ENCODE measurements around the gene RBMY1A1. TPM values are rescaled to one million over a fixed set of nuclear protein-coding genes. Genes with fewer than 3 reads are reported as not detected.
"Not testable (repeated sequence)": the region's sequence is repeated elsewhere in the genome, so short reads cannot be mapped to it uniquely, and the experiment has no call there.

Gene RBMY1A1
- total RNA-seq, result not detected

DNA sequence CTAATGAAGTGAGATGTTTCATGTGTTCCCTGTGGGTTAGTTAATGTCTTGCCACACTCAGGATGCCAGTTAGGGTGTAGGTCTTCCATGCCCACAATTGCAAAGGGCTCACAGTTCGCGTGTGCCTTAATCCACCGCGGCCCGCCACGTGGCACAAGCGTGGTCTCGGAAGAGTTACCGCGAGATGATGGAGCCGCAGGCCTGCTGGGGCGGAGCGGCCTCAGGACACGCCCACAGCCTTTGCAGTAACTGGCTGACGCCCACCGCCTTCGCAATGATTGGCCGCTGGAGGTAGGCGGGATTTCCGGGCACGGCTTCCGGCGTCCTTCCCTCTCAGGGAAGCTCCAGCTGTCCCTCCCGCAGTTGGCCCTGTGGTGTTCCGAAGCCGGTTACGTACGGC lies at the start of gene RBMY1A1:
Gene RBMY1A1, plus strand, starts transcription at position 301 of the 400 bp plus-strand sequence. CDS start 2,013 bp downstream, outside the sequence.
- WGBS, 2 donors, result no CpG with 5 or more reads among the region's 28 CpGs
- not testable (repeated sequence) for H3K9me3 ChIP-seq; DNase-seq (ENCODE audit: low spot score in 2 of 2); H3K27me3 ChIP-seq; H3K4me1 ChIP-seq; H3K27ac ChIP-seq; H3K4me3 ChIP-seq; H3K36me3 ChIP-seq

DNA sequence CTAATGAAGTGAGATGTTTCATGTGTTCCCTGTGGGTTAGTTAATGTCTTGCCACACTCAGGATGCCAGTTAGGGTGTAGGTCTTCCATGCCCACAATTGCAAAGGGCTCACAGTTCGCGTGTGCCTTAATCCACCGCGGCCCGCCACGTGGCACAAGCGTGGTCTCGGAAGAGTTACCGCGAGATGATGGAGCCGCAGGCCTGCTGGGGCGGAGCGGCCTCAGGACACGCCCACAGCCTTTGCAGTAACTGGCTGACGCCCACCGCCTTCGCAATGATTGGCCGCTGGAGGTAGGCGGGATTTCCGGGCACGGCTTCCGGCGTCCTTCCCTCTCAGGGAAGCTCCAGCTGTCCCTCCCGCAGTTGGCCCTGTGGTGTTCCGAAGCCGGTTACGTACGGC lies 23.6 kb upstream of the RBMY1A1 start, which contains the start of gene RBMY1B:
Gene RBMY1B, plus strand, starts transcription at position 301 of the 400 bp plus-strand sequence. CDS start 2,013 bp downstream, outside the sequence.
- DNase-seq (ENCODE audit: low spot score in 2 of 2); H3K27ac ChIP-seq; H3K36me3 ChIP-seq; H3K27me3 ChIP-seq; H3K4me1 ChIP-seq; H3K9me3 ChIP-seq; H3K4me3 ChIP-seq: not testable (repeated sequence)
- WGBS, 2 donors, result no CpG with 5 or more reads among the region's 28 CpGs

DNA sequence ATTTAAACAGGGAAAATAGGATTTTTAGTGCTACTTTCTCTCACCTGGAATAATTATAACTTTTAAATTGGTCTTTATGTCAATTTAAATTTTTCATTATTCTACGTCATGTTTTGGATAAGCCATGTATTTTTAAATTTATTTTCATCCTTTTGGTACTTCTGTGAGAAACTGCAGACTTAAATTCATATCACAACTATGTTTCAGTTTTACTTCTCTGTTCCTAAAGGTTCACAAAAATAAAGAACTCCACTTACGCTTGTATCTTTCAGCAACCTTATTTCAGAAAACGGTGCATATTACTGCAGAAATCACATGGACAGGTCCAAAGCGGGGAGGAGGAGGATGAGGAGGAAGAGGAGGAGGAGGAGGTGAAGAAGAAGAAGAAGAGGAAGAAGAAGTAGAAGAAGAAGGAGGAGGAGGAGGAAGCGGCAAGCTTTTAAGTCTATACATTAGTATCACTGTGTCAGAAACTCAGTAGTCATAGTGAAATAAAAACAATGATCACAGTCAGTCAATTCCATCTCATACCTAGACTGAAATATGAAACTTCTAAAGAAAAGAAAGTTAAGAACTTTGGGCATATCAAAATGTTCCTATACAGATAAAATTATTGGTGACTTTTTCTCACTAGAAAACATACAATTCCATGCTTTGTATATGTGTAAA lies 24.8 kb downstream of the RBMY1A1 start:
- H3K9me3 ChIP-seq; H3K27me3 ChIP-seq; DNase-seq (ENCODE audit: low spot score in 2 of 2); H3K4me1 ChIP-seq; H3K4me3 ChIP-seq; H3K27ac ChIP-seq; H3K36me3 ChIP-seq: not testable (repeated sequence)
- WGBS, 2 donors, result no CpG with 5 or more reads among the region's 5 CpGs

DNA sequence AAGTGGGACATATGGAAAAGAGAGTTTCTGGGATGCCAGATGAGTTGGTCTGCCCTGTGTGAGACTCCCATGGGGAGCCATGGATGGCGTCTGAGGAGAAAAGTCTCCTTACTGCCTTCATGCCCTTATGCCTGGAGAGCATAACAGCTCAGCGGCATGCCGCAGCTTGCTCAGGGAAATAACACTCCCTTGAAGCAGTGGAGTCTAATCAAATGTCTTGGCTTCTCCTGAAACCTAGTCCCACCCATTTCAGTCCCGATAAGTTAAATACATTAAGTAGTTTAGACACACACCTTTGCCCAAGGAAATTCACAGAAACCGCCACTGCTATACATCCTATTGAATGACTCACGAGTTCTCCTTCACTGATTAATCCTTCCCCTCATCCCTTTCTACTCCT lies 50.8 kb downstream of the RBMY1A1 start:
- 81% methylated on average over 6 of the region's 6 CpGs; no CpG with 5 or more reads in 1 of the 2 donors for WGBS, 2 donors
- no peak for TF ChIP-seq POLR2A (IDR thresholded peaks at IDR 0.05)
- TF ChIP-seq, protein P1, sequence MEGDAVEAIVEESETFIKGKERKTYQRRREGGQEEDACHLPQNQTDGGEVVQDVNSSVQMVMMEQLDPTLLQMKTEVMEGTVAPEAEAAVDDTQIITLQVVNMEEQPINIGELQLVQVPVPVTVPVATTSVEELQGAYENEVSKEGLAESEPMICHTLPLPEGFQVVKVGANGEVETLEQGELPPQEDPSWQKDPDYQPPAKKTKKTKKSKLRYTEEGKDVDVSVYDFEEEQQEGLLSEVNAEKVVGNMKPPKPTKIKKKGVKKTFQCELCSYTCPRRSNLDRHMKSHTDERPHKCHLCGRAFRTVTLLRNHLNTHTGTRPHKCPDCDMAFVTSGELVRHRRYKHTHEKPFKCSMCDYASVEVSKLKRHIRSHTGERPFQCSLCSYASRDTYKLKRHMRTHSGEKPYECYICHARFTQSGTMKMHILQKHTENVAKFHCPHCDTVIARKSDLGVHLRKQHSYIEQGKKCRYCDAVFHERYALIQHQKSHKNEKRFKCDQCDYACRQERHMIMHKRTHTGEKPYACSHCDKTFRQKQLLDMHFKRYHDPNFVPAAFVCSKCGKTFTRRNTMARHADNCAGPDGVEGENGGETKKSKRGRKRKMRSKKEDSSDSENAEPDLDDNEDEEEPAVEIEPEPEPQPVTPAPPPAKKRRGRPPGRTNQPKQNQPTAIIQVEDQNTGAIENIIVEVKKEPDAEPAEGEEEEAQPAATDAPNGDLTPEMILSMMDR (IDR thresholded peaks at IDR 0.05), result no peak
- no peak for TF ChIP-seq EP300 (IDR thresholded peaks at IDR 0.05)
- Histone ChIP-seq H3K36me3 (no peaks in the 10 kb centered on the region), H3K9me3 (no peaks in the 10 kb centered on the region), H3K4me1 (no peaks in the 10 kb centered on the region), H3K27ac (no peak overlapping the region), H3K4me3 (no peak overlapping the region), H3K27me3 (no peaks in the 10 kb centered on the region)
- no peak for DNase-seq (ENCODE audit: low spot score in 2 of 2)

DNA sequence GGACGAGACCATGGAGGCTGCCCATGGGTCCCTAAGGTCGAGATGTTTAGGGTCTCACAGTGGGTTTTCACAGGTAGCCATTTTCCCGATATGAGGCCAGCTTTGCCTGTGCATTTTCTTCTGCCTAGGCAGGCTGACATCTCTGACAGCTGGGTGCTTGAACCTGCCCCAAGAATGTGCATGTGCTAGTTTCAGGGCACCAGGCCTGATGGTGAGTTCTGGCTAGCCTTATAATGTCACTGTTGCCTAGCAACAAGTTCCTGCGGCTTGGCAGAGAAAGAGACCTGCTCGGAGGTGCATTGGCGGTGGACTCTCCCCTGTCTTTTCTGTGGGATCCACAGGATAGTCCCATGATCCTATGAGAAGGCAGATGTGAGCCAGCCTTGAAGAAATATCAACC lies 51.8 kb downstream of the RBMY1A1 start:
- H3K36me3 ChIP-seq; H3K4me1 ChIP-seq; H3K27me3 ChIP-seq; DNase-seq (ENCODE audit: low spot score in 2 of 2); H3K4me3 ChIP-seq; H3K27ac ChIP-seq; H3K9me3 ChIP-seq: not testable (repeated sequence)
- WGBS, 2 donors, result 92% methylated on average over 2 of the region's 6 CpGs; no CpG with 5 or more reads in 1 of the 2 donors

DNA sequence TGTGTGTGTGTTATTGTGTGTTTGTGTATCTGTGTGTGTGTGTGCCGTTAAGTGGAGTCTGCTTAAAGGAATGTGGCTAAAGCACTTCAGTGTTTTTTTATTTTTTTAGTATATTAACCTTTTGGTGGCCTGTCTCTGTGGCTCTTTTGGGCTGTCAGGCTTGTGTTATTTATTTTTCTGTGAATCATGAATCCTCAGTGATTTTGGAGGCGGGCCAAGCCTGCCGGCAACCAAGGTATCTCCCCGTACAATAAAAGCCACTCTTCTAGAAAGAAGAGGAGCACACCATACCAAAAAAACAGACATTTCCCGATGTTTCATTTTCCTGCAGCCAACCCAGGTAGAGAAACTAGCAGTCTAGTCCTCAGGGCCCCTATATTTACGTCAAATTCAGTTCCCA lies 57.4 kb downstream of the RBMY1A1 start:
- WGBS, 2 donors, result 64% methylated on average over 5 of the region's 6 CpGs; no CpG with 5 or more reads in 1 of the 2 donors
- H3K4me3 ChIP-seq, result no peak overlapping the region
- no peaks in the 10 kb centered on the region for H3K27me3 ChIP-seq
- H3K27ac ChIP-seq, result no peak overlapping the region
- no peaks in the 10 kb centered on the region for H3K36me3 ChIP-seq
- no peak for TF ChIP-seq POLR2A (IDR thresholded peaks at IDR 0.05)
- TF ChIP-seq, protein P1 (IDR thresholded peaks at IDR 0.05), result no peak
- TF ChIP-seq EP300 (IDR thresholded peaks at IDR 0.05), result no peak
- no peaks in the 10 kb centered on the region for H3K4me1 ChIP-seq
- H3K9me3 ChIP-seq, result no peaks in the 10 kb centered on the region
- DNase-seq (ENCODE audit: low spot score in 2 of 2), result no peak

DNA sequence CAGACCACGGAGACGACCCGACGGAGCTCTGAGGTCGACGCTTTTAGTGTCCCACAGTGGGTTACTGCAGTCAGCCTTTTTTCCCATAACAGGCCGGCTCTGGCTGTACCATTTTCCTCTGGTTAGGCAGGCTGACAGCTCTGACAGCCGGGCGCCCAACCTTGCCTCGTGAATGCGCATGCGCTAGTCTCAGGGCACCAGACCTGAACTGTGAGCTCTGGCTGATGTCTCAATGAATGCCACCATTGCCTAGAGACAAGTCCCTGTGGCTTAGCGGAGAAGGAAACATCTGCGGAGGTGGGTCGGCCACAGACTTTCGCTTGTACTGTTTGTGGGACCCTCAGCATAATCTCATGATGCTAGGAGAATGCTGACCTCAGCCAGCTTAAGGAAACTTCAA lies 61.6 kb downstream of the RBMY1A1 start:
- H3K27ac ChIP-seq; H3K36me3 ChIP-seq; H3K4me1 ChIP-seq; DNase-seq (ENCODE audit: low spot score in 2 of 2); H3K4me3 ChIP-seq; H3K27me3 ChIP-seq; H3K9me3 ChIP-seq: not testable (repeated sequence)
- 89% methylated on average over 11 of the region's 16 CpGs; no CpG with 5 or more reads in 1 of the 2 donors for WGBS, 2 donors

Other genes starting within 250 kb of the RBMY1A1 start
- gene RBMY1B, start 23.5 kb upstream of the RBMY1A1 start, total RNA-seq, result not detected

All from tibial nerve (tissue), 4 donors.